OCI-LY7 (cell line): ENCODE data around the gene SERTAD3. TPM values are rescaled to one million over a fixed set of nuclear protein-coding genes. Genes with fewer than 3 reads are reported as not detected.

ENCODE experiments used
- BruUV-seq: library from RNA; stranded (reverse); fragments of 400-500 nt; replicated peaks from 2 replicates; lab custom pipeline; 2021; lab: Mats Ljungman, UMichigan
- CTCF ChIA-PET: fragments of 300-600 bp; sonication (Branson Sonifier 250); formaldehyde crosslinking; loops from one replicate; lab custom pipeline; 2022; ENCODE audit warnings: antibody characterized with exemption; ENCODE audit not compliant: unreplicated experiment; lab: Charles Lee
- POLR2A ChIA-PET: fragments of 300-600 bp; sonication (Branson Sonifier 250); formaldehyde crosslinking; loops from one replicate; lab custom pipeline; 2022; ENCODE audit warnings: antibody characterized with exemption; lab: Charles Lee
- DNase-seq: peaks from one replicate; pipeline ENCODE4 v3.0.0-alpha.2; 2015; ENCODE audit warnings: low spot score
- H2AFZ ChIP-seq: fragments of 200-600 bp; sonication (generic), shearing (Covaris generic); 2 replicates; pipeline ENCODE4 v1.6.1; 2014; ENCODE audit warnings: mild to moderate bottlenecking, antibody characterized with exemption, low read length, moderate library complexity
- H3K27ac ChIP-seq: fragments of 200-600 bp; sonication (generic); 2 replicates; pipeline ENCODE4 v1.5.1; 2014; ENCODE audit warnings: mixed run types, low read depth, mild to moderate bottlenecking, moderate library complexity, low read length, inconsistent platforms; ENCODE audit not compliant: poor library complexity, severe bottlenecking
- H3K36me3 ChIP-seq: fragments of 200-600 bp; sonication (generic); 2 replicates; pipeline ENCODE4 v1.6.1; 2014; ENCODE audit warnings: mild to moderate bottlenecking, antibody characterized with exemption, low read length, moderate library complexity, mixed read lengths; ENCODE audit not compliant: insufficient read depth
- H3K4me1 ChIP-seq: fragments of 200-600 bp; sonication (generic); 2 replicates; pipeline ENCODE4 v1.5.1; 2014; ENCODE audit warnings: mild to moderate bottlenecking, low read length; ENCODE audit not compliant: insufficient read depth, poor library complexity, severe bottlenecking
- H3K4me2 ChIP-seq: fragments of 200-600 bp; sonication (generic); 2 replicates; pipeline ENCODE4 v1.6.1; 2014; ENCODE audit warnings: mild to moderate bottlenecking, low read length
- H3K4me3 ChIP-seq: fragments of 200-600 bp; sonication (generic); 2 replicates; pipeline ENCODE4 v1.5.1; 2014; ENCODE audit warnings: mild to moderate bottlenecking, low read depth, low read length; ENCODE audit not compliant: poor library complexity, severe bottlenecking
- H3K79me2 ChIP-seq: fragments of 200-600 bp; sonication (generic); 2 replicates; pipeline ENCODE4 v1.6.1; 2016; ENCODE audit warnings: low read depth, mild to moderate bottlenecking, low read length, moderate library complexity, mixed read lengths; ENCODE audit not compliant: insufficient read depth
- H3K9me2 ChIP-seq: fragments of 200-600 bp; sonication (generic); 2 replicates; pipeline ENCODE4 v1.6.1; 2016; ENCODE audit warnings: mild to moderate bottlenecking, low read length, mixed read lengths; ENCODE audit not compliant: insufficient read depth
- H3K9me3 ChIP-seq: fragments of 200-600 bp; sonication (generic); 2 replicates; pipeline ENCODE4 v1.6.1; 2014; ENCODE audit warnings: mild to moderate bottlenecking, mixed run types, low read length, mixed read lengths
- H4K20me1 ChIP-seq: fragments of 200-600 bp; sonication (generic); 2 replicates; pipeline ENCODE4 v1.6.1; 2014; ENCODE audit warnings: mild to moderate bottlenecking, antibody characterized with exemption, low read length, moderate library complexity, mixed read lengths; ENCODE audit not compliant: insufficient read depth
- EZH2phosphoT487 ChIP-seq: fragments of 200-600 bp; sonication (generic); IDR thresholded peaks from 2 replicates; pipeline ENCODE4 v1.6.1; 2018; ENCODE audit warnings: low read depth, borderline replicate concordance, mild to moderate bottlenecking, mixed run types, antibody characterized with exemption, low read length, moderate library complexity, mixed read lengths
- intact Hi-C: fragments of 100-400 bp; cut with micrococcal nuclease; formaldehyde crosslinking; loops from one replicate; pipeline ENCODE4 v1.10.0; 2022; ENCODE audit not compliant: unreplicated experiment
- total RNA-seq, 2 experiments: library from RNA; depleted of rRNA in 1 of 2; stranded (reverse); fragments of >200 nt in 1 of 2; shearing (Covaris generic) in 1 of 2; gene quantifications; 2 replicates each; pipeline ENCODE4 v1.2.3, GENCODE V29; 2014 to 2022
- TF ChIP-seq, protein P1 (sequence below): fragments of 200-600 bp; sonication (generic); conservative IDR thresholded peaks from 2 replicates; pipeline ENCODE4 v1.5.1; 2014; ENCODE audit warnings: mild to moderate bottlenecking, antibody characterized with exemption, low read length, moderate library complexity, mixed read lengths

The SERTAD3 gene
- total RNA-seq, 2 experiments from 2014 or later: 12.2 to 18.6 TPM

DNA sequence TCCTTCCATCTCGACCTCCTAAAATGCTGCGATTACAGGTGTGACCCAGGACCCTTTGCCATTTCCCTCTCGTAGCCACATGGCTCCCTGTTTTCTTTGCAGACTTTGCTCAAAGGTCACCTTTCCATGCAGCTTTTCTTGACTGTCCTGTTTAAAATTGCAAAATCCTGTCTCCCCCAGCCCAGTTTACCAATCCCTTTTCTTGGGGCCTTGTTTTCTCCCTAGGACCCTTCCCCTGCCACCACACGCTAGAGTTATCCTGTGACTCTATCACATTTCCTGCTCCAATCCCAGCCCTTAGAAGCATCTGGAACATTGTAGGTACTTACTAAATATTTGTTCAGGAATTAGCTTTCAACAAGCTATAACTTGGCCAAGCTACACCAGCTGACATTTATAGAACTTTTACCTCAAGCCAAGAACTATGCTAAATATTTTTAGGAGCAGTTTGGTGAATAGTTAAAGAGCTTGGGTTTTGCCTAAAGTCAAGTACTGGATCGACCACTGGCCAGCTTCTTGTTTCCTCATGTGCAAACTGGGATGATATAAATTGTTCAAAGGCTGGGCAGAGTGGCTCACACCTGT lies 9.1 kb upstream of the SERTAD3 start:
- H3K27ac ChIP-seq: no peak overlapping the region
- CTCF ChIA-PET: no interaction called here
- peaks cover 3% of the 10 kb centered on the region; the same call in 1 of the 2 replicates for H3K36me3 ChIP-seq
- no peak overlapping the region for H3K4me2 ChIP-seq
- H3K4me3 ChIP-seq: no peak overlapping the region
- BruUV-seq: no TSS peak
- no peaks in the 10 kb centered on the region for H4K20me1 ChIP-seq
- no peak overlapping the region for H2AFZ ChIP-seq
- intact Hi-C loops: no loop called here
- no peaks in the 10 kb centered on the region for H3K79me2 ChIP-seq
- no peak for TF ChIP-seq EZH2phosphoT487
- TF ChIP-seq, protein P1, sequence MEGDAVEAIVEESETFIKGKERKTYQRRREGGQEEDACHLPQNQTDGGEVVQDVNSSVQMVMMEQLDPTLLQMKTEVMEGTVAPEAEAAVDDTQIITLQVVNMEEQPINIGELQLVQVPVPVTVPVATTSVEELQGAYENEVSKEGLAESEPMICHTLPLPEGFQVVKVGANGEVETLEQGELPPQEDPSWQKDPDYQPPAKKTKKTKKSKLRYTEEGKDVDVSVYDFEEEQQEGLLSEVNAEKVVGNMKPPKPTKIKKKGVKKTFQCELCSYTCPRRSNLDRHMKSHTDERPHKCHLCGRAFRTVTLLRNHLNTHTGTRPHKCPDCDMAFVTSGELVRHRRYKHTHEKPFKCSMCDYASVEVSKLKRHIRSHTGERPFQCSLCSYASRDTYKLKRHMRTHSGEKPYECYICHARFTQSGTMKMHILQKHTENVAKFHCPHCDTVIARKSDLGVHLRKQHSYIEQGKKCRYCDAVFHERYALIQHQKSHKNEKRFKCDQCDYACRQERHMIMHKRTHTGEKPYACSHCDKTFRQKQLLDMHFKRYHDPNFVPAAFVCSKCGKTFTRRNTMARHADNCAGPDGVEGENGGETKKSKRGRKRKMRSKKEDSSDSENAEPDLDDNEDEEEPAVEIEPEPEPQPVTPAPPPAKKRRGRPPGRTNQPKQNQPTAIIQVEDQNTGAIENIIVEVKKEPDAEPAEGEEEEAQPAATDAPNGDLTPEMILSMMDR: no peak
- H3K9me3 ChIP-seq: no peaks in the 10 kb centered on the region
- no peaks in the 10 kb centered on the region for H3K9me2 ChIP-seq
- POLR2A ChIA-PET: interaction anchor here (1.1 to 1.5 kb wide), 2 partner anchors 10 to 42 kb away, joined by 4 read pairs; no protein-coding TSS in a partner anchor
- H3K4me1 ChIP-seq: no peaks in the 10 kb centered on the region
- no peak for DNase-seq

DNA sequence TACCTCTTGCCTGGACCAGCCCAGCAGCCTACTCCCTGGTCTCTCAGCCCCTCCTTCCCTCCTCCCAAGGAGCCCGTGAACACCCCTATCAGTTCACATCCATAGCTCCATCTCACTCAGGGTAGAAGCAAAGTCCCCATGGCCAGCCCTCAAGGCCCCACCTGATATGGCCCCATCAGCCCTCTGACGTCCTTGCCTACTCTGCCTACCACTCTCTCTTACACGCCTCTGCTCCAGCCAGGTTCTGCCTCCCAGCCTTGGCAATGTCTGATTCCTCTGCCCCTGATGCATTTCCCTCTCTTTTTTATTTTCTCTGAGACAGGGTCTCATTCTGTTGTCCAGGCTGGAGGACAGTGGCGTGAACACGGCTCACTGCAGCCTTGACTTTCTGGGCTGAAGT lies 7.9 kb upstream of the SERTAD3 start:
- no peak overlapping the region for H3K27ac ChIP-seq
- H3K4me2 ChIP-seq: no peak overlapping the region
- no peak overlapping the region for H3K4me3 ChIP-seq
- no peaks in the 10 kb centered on the region for H4K20me1 ChIP-seq
- no peaks in the 10 kb centered on the region for H3K9me2 ChIP-seq
- H2AFZ ChIP-seq: no peak overlapping the region
- TF ChIP-seq EZH2phosphoT487: no peak
- TF ChIP-seq, protein P1: no peak
- no peaks in the 10 kb centered on the region for H3K4me1 ChIP-seq
- H3K9me3 ChIP-seq: no peaks in the 10 kb centered on the region
- H3K79me2 ChIP-seq: no peaks in the 10 kb centered on the region
- intact Hi-C loops: no loop called here
- ChIA-PET CTCF (no interaction called here), POLR2A (interaction anchor here (0.7 to 1.5 kb wide), 2 partner anchors 9 to 26 kb away, joined by 3 to 4 read pairs; partner anchors contain the start of gene SERTAD1)
- peaks cover 3% of the 10 kb centered on the region; the same call in 1 of the 2 replicates for H3K36me3 ChIP-seq
- BruUV-seq: no TSS peak
- DNase-seq: no peak

DNA sequence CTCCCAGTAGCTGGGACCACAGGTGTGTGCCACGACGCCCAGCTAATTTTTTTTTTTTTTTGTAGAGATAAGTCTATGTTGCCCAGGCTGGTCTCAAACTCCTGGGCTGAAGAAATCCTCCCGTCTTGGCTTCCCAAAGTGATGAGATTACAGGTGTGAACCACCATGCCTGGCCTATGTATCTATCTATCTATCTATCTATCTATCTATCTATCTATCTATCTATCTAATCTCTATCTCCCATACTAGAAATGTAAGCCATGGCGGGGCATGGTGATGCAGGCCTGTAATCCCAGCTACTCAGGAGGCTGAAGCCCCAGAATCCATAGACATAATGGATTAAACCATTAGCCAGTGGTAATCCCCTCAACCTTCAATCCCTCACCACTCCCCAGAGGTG lies 6.5 kb upstream of the SERTAD3 start:
- DNase-seq: no peak
- BruUV-seq: no TSS peak
- ChIA-PET CTCF (interaction anchor here (1.0 kb wide), 1 partner anchor 47 kb away, joined by 3 read pairs; no protein-coding TSS in a partner anchor), POLR2A (no interaction called here)
- no peaks in the 10 kb centered on the region for H4K20me1 ChIP-seq
- H3K36me3 ChIP-seq: peaks cover 3% of the 10 kb centered on the region; the same call in 1 of the 2 replicates
- H2AFZ ChIP-seq: no peak overlapping the region
- no peaks in the 10 kb centered on the region for H3K9me3 ChIP-seq
- no peak overlapping the region for H3K27ac ChIP-seq
- TF ChIP-seq, protein P1: no peak
- no peak for TF ChIP-seq EZH2phosphoT487
- no peaks in the 10 kb centered on the region for H3K9me2 ChIP-seq
- H3K4me1 ChIP-seq: no peaks in the 10 kb centered on the region
- H3K4me2 ChIP-seq: no peak overlapping the region
- no peak overlapping the region for H3K4me3 ChIP-seq
- no peaks in the 10 kb centered on the region for H3K79me2 ChIP-seq
- intact Hi-C loops: no loop called here
